GM19099 (cell line): ENCODE results near the gene HNF1A.

Experiments
- POLR2A ChIP-seq: IDR thresholded peaks from 3 replicates; pipeline ENCODE4 v1.6.1; 2011; ENCODE audit warnings: low read depth; ENCODE audit not compliant: insufficient read length; ENCODE audit errors: extremely low read depth

The HNF1A gene

GRCh38 chr12:120978296-120979219, at the start of gene HNF1A:
HNF1A (plus strand) TSS chr12:120978543; CDS start chr12:120978769, 226 bp downstream.
- TF ChIP-seq POLR2A: no peak

- no peak for TF ChIP-seq POLR2A
Measured at GRCh38 chr12:120928864-120929652, 49.3 kb upstream of the HNF1A start.

GRCh38 chr12:120930032-120930431, 48.3 kb upstream of the HNF1A start:
- TF ChIP-seq POLR2A: no peak

- TF ChIP-seq POLR2A: no peak
Measured at GRCh38 chr12:120932058-120932457, 46.3 kb upstream of the HNF1A start.

GRCh38 chr12:120932956-120933526, 45.3 kb upstream of the HNF1A start:
- no peak for TF ChIP-seq POLR2A

- no peak for TF ChIP-seq POLR2A
Measured at GRCh38 chr12:120933786-120934185, 44.6 kb upstream of the HNF1A start.

- TF ChIP-seq POLR2A: no peak
Measured at GRCh38 chr12:120936197-120936596, 42.1 kb upstream of the HNF1A start.

- TF ChIP-seq POLR2A: no peak
Measured at GRCh38 chr12:120938496-120938895, 39.8 kb upstream of the HNF1A start.

- no peak for TF ChIP-seq POLR2A
Measured at GRCh38 chr12:120939523-120939922, 38.8 kb upstream of the HNF1A start.

GRCh38 chr12:120940006-120940405, 38.3 kb upstream of the HNF1A start:
- TF ChIP-seq POLR2A: no peak

GRCh38 chr12:120940799-120941198, 37.5 kb upstream of the HNF1A start:
- TF ChIP-seq POLR2A: no peak

- TF ChIP-seq POLR2A: no peak
Measured at GRCh38 chr12:120941412-120941811, 36.9 kb upstream of the HNF1A start.

- TF ChIP-seq POLR2A: no peak
Measured at GRCh38 chr12:120941846-120942405, 36.4 kb upstream of the HNF1A start.

GRCh38 chr12:120943482-120943881, 34.9 kb upstream of the HNF1A start:
- no peak for TF ChIP-seq POLR2A

- TF ChIP-seq POLR2A: no peak
Measured at GRCh38 chr12:120944645-120945217, 33.6 kb upstream of the HNF1A start.
